SK-MEL-5 (cell line): ENCODE results near the gene CDK14. TPM values are rescaled to one million over a fixed set of nuclear protein-coding genes. Genes with fewer than 3 reads are reported as not detected.
"Not testable (repeated sequence)": the region's sequence is repeated elsewhere in the genome, so short reads cannot be mapped to it uniquely, and the experiment has no call there.

ENCODE experiments used
- DNase-seq: peaks from one replicate; pipeline ENCODE4 v3.0.0-alpha.2; 2016; ENCODE audit warnings: low read depth, low spot score
- in situ Hi-C: cut with HindIII; loops from 2 replicates; pipeline ENCODE4 v1.10.0; 2016; ENCODE audit warnings: low sequenced_read_pairs, high pct_unique_total_duplicates, low pct_unique_long_range_greater_than_20kb
- total RNA-seq: library from RNA; depleted of rRNA; stranded (reverse); fragments of >200 nt; shearing (Covaris generic); gene quantifications from 2 replicates; pipeline ENCODE4 v1.2.3, GENCODE V29; 2014

Gene CDK14
- total RNA-seq, 1 experiment from 2014 or later: 2.3 TPM

DNA sequence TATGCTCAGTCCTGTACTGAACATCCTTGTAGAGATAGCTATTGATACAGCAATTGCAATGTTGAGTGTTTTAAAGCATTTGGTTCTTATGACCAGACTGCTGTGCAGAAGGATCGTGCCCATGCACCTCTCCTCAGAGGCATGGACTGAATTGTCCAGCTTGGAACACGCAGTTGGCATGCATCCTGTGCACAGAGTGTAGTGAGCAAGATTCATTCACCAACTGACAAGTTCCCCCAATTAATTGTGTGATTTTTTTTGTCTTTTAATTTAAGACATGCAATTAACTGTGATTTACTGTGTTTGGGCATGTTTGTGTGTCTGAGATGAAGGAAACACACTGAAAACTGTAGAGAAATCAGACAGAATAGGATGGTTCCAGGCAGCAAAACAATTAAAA is 323.7 kb downstream of the CDK14 start:
- in situ Hi-C loops: no loop called here
- DNase-seq: no peak

DNA sequence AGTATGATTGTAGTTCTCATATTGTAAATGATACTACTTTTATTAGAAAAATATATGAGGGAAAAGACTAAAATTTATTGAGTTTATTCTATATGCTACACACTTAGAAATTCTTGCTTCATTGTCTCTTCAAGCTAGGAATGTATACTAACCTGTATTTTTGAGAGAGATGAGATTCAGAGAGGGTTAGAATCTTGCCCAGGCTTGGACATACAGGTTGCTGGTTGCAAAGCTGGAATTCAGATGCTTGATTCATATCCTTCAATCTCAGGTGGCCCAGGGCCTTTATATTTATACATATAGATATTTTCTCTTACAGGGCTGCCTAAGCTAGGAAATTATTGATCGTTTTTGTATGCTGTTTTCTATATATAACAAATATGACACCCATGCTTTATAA is 324.2 kb downstream of the CDK14 start:
- DNase-seq: no peak
- in situ Hi-C loops: no loop called here

DNA sequence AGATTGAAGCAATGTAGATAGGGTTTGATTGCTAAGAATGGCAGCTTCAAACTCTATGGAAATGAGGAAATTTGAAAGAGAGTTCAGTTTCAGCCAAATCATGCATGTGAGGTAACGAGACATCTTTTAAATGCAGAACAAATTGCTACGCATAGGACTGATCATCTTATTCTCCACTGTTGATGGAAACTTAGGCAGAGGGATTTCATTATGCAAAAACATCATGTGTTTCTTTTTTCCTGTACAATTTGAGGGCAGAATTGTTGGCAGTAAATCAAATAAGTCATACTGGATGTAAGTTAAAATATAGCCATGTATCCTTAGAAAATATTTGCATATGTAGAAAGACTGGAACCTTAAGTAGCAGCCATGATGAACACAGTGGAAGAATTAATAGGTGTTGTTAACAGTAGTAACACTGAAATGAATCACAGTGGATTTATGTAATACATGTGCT is 327.4 kb downstream of the CDK14 start:
- DNase-seq: no peak
- in situ Hi-C loops: no loop called here

- in situ Hi-C loops: not testable (repeated sequence)
- DNase-seq: peak; percentile 59
Observed at GRCh38 chr7:90928700-90929424, 332.7 kb downstream of the CDK14 start.

DNA sequence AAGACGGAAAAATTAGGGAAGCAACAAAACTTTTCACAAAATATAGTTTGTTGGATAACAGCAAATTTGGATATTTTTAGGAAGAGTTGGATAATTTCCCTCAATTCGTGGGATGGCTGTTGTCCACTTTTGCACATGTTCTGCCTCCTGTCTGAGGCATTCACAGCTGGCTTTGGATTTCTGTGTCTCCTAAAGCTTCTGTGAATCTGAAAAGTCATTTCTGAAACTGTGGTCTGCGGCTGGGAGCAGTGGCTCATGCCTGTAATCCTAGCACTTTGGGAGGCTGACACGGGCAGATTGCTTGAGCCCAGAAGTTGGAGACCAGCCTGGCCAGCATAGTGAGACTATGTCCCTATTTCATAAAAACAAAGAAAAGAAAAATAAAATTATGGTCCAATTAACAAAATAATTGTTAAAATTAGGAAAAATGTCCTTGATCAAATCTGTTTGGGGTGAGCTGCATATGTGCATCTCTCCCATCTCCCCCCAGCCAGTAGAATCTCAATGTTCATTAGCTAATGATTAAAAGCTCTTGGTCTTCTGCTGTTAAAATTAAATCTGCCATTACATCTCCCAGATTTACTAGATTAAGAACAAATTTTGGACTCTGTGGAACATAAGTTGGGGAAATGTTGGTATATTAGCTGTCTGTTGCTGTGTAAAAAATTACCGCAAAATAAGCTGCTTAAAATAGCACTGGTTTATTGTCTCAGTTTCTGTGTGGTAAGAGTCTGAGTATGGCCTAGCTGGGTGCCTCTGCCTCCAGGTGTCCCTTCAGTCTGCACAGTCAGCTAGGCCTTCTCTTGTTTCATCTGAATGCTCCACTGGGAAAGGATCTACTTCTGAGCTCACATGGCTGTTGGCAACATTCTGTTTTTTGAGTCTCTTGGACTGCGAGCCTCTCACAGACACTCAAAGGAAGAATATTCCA is 336.1 kb downstream of the CDK14 start:
- in situ Hi-C loops: no loop called here
- DNase-seq: no peak

GRCh38 chr7:90933041-90933440 is 336.9 kb downstream of the CDK14 start:
- DNase-seq: no peak
- in situ Hi-C loops: no loop called here

DNA sequence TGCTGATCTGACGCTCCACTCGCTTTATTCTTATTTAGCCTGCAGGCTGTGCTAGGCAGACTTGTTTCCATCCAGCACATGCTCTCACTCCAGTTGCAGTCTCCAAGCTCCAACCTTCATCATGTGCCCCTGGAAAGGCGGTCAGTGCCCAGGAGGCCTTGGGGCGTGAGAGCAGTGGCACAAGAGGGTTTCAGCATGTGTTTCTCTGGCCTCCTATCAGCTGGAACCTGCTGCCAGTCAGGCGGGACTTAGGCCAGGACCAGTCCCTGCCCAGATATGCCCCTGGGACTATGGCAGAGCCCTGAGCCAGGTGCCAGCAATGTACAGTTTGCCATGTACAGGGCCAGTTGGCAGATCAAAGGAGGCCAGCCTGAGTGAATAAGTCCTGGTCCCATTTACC is 337.9 kb downstream of the CDK14 start:
- in situ Hi-C loops: no loop called here

GRCh38 chr7:90938371-90938770 is 342.2 kb downstream of the CDK14 start:
- in situ Hi-C loops: no loop called here

More for the DNA sequence above, 337.9 kb downstream of the CDK14 start:
- DNase-seq: no peak

DNA sequence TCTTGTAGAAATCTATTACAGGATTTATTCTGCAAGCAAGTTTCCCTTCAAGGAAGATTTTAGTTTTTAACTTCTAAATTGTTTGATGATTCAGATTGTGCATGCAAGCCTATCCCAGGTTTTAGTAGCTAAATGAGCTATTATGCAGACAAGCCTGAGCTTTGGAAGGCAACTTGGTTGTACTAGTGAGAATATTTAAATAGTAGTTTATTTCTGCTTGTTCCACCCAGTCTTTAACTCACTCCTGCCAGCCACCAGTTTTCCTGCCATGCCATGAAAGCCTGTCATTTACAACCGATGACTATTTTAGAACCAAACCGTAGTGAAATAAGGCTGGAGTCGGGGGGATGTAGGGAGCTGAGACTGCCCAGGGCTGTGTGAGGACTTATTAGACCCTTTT is 343.5 kb downstream of the CDK14 start:
- in situ Hi-C loops: no loop called here
- no peak for DNase-seq

More at GRCh38 chr7:90938371-90938770, 342.2 kb downstream of the CDK14 start:
- no peak for DNase-seq

- in situ Hi-C loops: no loop called here
- no peak for DNase-seq
Observed at GRCh38 chr7:90944021-90944420, 347.9 kb downstream of the CDK14 start.

DNA sequence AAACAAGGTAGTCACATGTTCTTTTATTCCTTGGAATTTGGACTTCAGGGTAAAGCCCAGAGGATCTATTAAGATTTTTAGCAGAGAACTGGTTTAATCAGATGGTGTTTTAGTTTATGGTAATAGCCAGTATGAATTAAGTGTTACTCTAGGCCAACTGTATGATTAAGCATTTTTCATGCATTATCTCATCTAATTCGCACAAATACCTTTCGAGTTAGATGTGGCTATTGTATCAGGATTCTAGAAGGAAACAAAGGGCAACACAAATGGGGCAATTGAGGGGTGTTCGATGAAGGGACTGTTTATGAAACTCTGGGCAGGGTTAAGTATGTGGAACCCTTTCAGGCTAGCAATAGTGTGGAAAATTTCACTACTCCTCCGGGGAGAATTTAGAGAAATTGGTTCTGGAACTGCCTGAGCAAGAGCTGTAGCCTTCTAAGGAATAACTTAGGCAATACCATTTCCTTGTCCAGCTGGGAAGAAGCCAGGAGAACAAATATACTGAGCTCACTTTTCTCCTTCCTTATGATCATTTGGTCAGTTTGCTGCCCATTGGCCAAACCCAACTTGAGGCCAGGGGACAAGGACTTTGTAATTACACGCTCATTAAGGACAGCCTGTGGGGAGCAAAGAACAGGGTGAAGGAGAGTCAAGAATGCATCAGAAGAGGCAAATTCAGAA is 349.1 kb downstream of the CDK14 start:
- no peak for DNase-seq
- in situ Hi-C loops: no loop called here

GRCh38 chr7:90946730-90947501 is 350.8 kb downstream of the CDK14 start:
- no peak for DNase-seq
- in situ Hi-C loops: no loop called here

DNA sequence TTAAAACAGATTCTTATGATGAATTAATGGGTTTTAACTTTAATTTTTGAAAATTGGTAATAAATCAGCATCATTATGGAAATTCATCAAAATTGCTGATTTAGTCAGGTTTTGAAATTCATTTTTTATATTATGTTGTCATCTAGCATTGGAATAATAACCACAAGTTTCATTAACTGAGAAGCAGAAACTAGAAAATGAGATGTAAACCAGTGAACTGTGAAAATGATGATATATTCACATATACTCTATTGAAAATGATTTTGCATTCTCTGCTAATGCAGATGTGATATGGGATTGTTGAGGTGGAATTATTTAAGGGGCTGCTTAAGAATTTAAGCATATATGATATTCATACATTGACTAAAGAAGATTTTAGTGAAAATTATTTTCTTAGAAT is 352.0 kb downstream of the CDK14 start:
- DNase-seq: no peak
- in situ Hi-C loops: no loop called here

GRCh38 chr7:90951229-90951628 is 355.1 kb downstream of the CDK14 start:
- in situ Hi-C loops: no loop called here
- no peak for DNase-seq

GRCh38 chr7:90951986-90952954 is 356.1 kb downstream of the CDK14 start:
- in situ Hi-C loops: no loop called here
- DNase-seq: no peak

DNA sequence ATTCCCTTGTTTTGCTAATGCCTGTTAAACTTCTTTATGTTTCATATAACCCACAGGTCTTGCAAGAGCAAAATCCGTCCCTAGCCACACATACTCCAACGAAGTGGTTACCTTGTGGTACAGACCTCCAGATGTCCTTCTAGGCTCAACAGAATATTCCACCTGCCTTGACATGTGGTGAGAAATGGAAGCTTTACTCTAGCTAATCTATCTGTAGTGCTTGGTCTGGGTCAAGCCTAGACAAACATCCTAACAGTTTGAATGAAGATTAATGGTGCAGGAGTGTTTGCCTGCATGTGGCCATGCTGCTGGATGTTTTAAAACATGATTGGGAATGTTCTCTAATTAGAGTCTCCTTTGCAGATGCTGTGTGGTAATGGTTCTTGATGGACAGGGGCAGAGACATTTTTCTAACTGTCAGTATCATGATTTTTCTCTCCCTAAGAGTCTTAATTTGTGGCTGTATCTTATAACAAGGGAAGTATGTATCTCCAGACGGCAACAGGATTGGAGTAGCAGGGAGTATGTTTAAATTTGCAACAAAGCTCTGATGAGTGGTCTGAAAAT is 359.6 kb downstream of the CDK14 start:
- in situ Hi-C loops: no loop called here
- DNase-seq: no peak
